NCI-H1105 (cell line): ENCODE data around the gene PHACTR1.
"Not testable (repeated sequence)": the region's sequence is repeated elsewhere in the genome, so short reads cannot be mapped to it uniquely, and the experiment has no call there.

ENCODE experiments used
- DNase-seq: peaks from one replicate; lab custom pipeline; 2025; lab: John Stamatoyannopoulos, UW

PHACTR1 gene

DNA sequence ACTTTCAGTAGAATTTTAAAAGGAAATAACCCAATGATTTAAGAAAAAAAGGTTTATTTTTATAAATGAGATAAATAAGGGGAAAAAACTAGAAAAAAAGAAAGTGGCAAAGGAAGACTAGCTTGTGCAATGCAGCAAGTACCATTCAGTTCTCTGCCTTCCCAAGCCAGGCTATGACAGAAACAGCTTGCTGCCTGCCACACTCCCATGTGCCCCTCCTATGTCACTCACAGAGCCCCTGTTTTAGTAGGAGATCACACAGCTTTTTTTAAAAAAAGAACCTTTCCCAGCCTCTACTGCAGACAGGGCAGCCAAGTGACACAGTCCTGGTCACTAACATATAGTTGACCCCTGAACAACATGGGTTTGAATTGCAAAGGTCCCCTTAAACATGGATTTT, 598.2 kb downstream of the PHACTR1 start:
- no peak for DNase-seq

DNA sequence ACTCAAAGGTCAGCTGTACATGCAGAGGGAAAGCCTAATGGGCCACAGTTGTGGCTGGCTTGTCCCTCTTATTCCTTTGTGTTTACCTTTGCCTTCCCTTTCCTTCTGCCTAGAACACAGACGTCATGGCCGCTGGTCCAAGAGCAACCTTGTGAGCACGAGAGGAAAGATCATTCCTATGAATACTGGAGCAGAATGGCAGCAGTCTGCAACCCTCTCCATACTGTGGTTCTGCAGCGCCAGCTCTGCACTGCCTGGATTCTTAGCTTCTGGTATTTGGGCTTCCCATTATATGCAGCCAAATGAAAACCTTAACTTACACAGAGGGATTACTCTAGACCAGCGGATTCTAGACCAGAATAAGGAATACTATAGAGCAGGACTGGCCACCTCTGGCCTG, 599.3 kb downstream of the PHACTR1 start:
- no peak for DNase-seq

DNA sequence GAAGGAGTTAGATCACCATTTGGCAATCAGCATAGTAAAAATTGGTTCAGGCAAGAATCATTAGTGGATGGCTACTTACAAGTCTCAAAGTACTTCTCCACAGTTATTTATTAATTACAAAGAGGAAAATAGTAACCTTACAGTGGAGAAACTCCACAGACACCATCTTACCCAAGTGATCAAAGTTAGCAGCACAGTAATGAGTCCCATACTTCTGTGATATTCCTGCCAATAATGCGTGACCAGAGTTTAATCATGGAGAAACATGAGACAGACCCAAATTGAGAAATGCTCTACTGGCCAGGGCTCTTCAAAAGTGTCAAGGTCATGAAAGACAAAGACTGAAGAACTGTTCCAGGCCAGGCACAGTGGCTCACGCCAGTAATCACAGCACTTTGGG, 602.3 kb downstream of the PHACTR1 start:
- DNase-seq: no peak

DNA sequence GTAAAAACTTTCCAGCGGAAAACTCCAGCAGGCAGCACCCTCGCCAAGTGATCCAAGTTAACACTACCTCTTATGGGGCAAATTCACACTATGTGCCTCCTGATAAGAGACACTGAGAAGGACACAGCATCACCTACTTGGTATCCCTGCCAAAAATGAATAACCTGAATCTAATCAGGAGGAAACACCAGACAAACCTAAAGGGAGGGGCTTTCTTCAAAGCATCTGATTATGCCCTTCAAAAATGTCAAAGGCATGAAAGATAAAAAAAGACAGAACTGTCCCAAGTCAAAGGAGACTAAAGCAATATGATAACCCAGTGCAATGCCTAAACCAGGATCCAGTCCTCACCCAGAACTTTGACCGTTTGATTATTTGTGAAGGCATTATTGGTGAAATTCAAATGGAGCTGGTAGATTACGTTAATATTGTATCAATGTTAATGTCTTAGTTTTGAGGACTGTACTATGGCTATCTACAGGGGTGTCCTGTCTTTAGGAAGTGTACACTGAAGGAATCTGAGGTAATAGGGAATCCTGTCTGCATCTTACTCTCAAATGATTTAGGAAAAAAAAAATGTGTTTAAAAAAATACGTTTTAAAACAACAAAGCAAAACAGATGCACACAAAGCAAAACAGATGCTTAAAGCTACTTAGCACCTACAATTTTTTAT, 603.5 kb downstream of the PHACTR1 start:
- no peak for DNase-seq

DNA sequence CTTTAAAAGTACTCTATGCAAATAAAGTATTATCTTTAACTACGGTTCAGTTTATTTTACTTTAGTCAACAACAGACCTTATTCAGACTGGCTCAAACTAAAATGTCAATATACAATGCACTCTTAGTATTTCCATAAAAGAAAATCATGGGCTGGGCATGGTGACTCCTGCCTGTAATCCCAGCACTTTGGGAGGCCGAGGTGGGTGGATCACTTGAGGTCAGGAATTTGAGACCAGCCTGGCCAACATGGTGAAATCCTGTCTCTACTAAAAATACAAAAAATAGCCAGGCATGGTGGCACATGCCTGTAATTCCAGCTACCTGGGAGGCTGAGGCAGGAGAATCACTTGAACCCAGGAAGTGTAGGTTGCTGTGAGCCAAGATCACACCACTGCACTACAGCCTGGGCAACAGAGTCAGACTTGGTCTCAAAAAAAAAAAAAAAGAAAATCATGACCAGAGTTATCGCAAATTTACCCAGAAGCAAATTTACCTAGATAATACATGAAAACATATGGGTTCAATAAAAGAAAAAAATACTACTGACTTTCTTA, 609.5 kb downstream of the PHACTR1 start:
- DNase-seq: not testable (repeated sequence)

DNA sequence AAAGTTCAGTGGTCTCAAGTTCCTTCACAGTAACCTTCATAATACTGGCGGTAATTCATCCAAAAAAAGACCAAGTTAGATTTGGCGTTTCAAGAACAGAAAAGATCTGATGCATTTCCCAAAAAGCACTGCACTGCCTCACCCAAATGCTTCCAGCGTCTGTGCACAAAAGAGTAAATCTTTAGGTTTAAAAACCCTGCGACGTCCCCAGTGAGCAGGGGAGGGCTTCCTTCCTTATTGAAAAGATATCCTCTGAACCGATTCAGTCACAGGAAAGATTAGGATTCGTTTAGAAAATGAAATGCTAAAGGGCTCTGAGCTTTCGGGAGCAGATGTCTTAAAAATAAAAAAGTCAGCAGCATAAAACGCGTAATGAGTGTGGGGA, 611.1 kb downstream of the PHACTR1 start:
- DNase-seq: peak; percentile 14

DNA sequence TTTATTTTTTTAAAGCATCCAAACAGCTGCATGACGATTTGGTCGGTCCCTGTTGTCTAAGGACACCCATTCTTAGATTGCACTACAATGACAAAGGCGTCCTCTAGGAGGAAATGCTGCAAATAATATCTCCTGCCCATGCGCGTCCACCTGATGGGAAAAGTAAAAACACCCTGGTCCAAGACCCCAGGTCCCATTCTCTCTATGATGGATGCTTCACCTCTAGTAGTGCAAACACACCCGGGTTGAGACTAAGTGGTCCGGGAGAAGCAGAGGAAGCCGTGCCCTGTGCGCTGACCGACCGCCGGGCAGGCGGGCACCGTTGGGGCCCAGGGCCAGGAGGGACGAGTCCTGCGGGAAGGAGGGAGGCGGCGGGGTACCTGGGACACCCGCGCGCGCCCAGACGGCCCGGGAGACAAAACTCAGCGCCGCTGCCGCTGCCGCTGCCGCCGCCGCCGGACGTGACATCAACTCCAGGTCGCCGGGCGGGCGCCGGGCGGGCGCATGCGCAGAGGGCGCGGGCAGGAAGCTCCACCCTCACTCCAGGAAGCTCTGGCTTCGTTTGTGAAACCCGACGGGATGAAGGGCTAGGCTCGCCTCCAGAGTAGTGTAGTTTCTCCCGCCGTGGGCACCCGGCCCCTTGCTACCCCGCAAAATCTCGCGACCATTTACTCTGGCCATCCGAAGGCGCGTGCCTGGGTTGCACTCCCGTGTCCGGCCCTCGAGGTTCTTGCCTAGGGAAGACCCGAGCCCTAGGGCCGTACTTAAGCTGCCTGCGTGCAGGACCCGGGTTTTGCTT, 611.7 kb downstream of the PHACTR1 start, which contains the start of gene TBC1D7:
Gene TBC1D7 (minus strand): TSS at position 462 of the 799 bp plus-strand sequence. CDS start 1,639 bp downstream, outside the sequence.
- DNase-seq: peak; percentile 86

DNA sequence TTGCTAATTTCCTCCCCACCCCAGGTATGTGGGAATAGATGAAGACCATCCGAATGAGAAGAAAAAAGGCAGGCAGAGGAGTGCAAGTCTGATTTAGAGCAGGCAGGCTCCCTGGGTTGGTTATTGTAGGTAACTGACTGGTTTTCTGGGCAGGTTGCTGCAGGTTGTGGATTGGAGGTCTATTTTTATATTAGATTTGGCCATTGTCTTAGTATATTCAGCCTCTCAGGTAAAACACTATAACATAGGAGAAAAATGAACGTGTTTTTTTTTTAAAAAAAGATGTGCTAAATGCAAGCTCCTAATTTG, 612.3 kb downstream of the PHACTR1 start:
- DNase-seq: no peak

DNA sequence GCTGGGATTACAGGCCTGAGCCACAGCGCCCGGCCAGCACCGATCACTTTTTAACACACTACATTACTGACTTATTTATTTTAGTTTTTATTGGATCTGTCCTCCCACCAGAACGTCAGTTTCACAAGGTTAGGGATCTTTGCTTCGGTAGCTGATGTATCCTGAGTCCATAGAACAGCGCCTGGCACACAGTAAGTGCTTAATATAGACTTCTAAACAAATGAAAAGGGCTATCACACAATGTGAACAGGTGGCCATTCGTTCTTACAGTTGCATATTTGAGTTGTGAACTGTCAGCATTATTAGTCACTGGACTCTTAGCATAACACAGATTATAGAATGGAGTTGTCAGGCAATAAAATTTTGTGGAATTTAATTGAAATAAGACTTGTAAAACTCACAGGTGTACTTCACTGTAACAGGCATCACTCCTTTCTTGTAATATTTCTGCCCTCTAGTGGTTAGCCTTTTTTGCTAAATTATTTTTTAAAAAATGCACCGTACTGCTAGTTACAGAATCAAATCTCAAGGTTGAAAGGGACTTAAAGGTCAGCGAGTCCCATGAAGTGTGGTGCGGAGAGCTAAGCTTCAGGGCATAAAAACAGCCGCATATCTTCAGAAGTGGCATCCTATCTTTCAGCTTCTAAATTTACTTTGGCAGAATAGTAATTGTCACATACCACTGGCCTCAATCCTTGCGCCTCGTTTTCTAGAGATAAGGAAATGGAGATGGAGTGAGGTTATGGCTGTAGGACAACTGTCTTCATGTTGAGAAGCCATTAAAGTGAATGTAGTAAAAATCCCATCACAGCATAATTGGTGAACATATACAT, 615.2 kb downstream of the PHACTR1 start:
- peak; percentile 7 for DNase-seq

DNA sequence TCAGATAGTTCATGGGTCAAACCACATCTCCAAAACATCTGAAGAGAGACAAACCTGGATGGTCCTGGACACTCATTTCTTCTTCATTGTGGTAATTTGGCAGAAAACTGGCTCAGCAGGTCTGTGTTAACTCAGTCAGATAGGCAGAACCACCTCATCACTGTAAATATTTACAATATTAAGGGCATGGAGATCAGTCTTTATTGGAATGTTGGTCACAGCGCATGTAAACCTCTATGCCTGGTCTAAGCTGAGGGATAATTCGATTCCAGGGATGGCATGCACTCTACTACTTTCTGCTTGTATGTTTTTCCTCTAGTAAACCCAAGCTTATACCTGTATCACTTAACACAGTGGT, 615.8 kb downstream of the PHACTR1 start:
- DNase-seq: no peak

DNA sequence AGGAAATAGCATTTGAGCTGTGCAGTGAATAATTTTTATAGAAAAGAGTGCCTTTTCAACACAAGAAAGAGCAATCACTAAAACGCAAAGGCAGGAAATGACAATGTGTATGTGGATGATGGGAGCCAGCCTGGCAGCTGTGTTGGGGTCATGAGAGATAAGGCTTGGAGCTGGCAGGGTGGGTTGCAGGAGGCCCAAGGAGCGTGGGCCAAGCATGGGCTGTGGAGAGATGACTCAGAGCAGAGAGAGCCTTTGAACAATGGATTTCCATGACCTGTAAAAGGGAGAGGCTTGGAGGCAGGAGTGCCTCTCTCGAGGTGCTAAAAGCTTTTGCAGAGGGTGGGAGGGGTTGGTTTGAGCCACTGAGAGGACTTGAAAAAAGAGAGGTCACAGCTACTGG, 618.4 kb downstream of the PHACTR1 start:
- DNase-seq: no peak

DNA sequence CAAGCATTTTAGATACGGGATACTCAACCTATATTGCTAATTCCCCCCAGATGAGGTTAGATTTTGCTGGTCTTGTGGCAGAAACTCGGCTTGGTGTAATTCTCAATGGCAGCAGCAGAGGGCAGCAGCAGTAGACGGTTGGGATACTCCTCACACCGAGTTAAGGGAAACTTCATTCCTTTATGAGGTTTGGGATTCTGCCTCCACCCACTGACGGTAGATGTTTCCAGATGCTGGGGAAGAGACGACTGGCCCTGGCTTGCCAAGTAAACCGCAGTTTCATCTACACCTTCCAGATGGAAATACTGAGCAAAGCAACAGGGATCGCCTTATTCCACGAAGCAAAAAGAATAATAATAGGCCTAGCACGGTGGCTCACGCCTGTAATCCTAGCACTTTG, 620.0 kb downstream of the PHACTR1 start:
- peak; percentile 69 for DNase-seq

DNA sequence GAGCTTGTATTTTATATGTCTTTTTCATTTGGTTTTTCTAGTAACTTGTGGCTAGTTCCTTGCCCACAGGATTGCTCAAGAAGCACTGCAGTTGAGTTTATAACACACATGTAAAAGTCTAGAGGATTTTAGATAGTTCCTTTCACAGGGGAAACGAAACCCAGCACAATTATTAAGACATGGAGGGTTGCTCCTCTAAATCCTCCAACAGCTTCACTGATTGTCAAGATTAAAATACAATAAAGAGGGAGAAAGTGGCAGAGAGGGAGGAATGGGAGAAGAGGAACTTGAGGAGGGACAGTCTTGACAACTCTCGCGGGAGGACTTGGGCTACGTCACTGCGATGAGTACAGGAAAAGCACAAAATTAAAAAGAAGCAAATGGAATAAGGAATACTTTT, 621.5 kb downstream of the PHACTR1 start:
- no peak for DNase-seq
